Caco-2 (cell line): ENCODE data around the gene ACAA2. TPM values are rescaled to one million over a fixed set of nuclear protein-coding genes. Genes with fewer than 3 reads are reported as not detected.
"Not testable (repeated sequence)": the region's sequence is repeated elsewhere in the genome, so short reads cannot be mapped to it uniquely, and the experiment has no call there.

Source experiments
- BruUV-seq: library from RNA; stranded (reverse); fragments of 400-500 nt; replicated peaks from 2 replicates; lab custom pipeline; 2021; lab: Mats Ljungman, UMichigan
- CTCF ChIA-PET: fragments of 300-600 bp; sonication (Branson Sonifier 250); formaldehyde crosslinking; loops from one replicate; lab custom pipeline; 2022; ENCODE audit warnings: antibody characterized with exemption; lab: Charles Lee
- POLR2A ChIA-PET: fragments of 300-600 bp; sonication (Branson Sonifier 250); formaldehyde crosslinking; loops from one replicate; lab custom pipeline; 2022; ENCODE audit warnings: antibody characterized with exemption; lab: Charles Lee
- DNase-seq, 2 experiments: peaks; one replicate each; pipeline versions ENCODE4 v3.0.0 to v3.0.0-alpha.2; 2020 to 2022
- H3K27me3 ChIP-seq: replicated peaks from 2 replicates; pipeline ENCODE4 v1.6.0; 2011; ENCODE audit warnings: low read length; ENCODE audit not compliant: control insufficient read depth, insufficient read depth
- H3K36me3 ChIP-seq: 2 replicates; pipeline ENCODE4 v1.5.1; 2011; ENCODE audit warnings: low read length; ENCODE audit not compliant: control insufficient read depth, insufficient read depth
- H3K4me1 ChIP-seq: fragments of 250-450 bp; sonication (Bioruptor Pico); 2 replicates; pipeline ENCODE4 v1.5.1; 2020; ENCODE audit warnings: mild to moderate bottlenecking
- H3K4me3 ChIP-seq: 2 replicates; pipeline ENCODE4 v1.5.1; 2011; ENCODE audit warnings: low read depth, mild to moderate bottlenecking, control low read depth, low read length
- H3K9me3 ChIP-seq: fragments of 250-450 bp; sonication (Bioruptor Pico); 2 replicates; pipeline ENCODE4 v1.5.1; 2020; ENCODE audit warnings: mild to moderate bottlenecking, moderate library complexity
- H3K27ac Mint-ChIP-seq: one replicate; pipeline ENCODE4 v1.8.0; 2022; ENCODE audit warnings: mixed read lengths; ENCODE audit not compliant: unreplicated experiment
- H3K27me3 Mint-ChIP-seq: one replicate; pipeline ENCODE4 v1.8.0; 2022; ENCODE audit warnings: mixed read lengths; ENCODE audit not compliant: insufficient read depth, unreplicated experiment
- H3K36me3 Mint-ChIP-seq: one replicate; pipeline ENCODE4 v1.8.0; 2022; ENCODE audit warnings: mild to moderate bottlenecking, mixed read lengths; ENCODE audit not compliant: insufficient read depth, unreplicated experiment
- H3K4me1 Mint-ChIP-seq: one replicate; pipeline ENCODE4 v1.8.0; 2022; ENCODE audit warnings: low read depth, mixed read lengths; ENCODE audit not compliant: unreplicated experiment
- H3K4me3 Mint-ChIP-seq: one replicate; pipeline ENCODE4 v1.8.0; 2022; ENCODE audit warnings: mild to moderate bottlenecking, moderate library complexity, mixed read lengths; ENCODE audit not compliant: unreplicated experiment
- H3K9me3 Mint-ChIP-seq: one replicate; pipeline ENCODE4 v1.8.0; 2022; ENCODE audit warnings: mixed read lengths; ENCODE audit not compliant: unreplicated experiment
- intact Hi-C: fragments of 100-400 bp; cut with micrococcal nuclease; formaldehyde crosslinking; loops from one replicate; pipeline ENCODE4 v1.10.0; 2022; ENCODE audit not compliant: unreplicated experiment
- total RNA-seq: library from RNA; stranded (reverse); gene quantifications from 2 replicates; pipeline ENCODE4 v1.2.3, GENCODE V29; 2022
- TF ChIP-seq, protein P1 (sequence below), 2 experiments: fragments of 200-600 bp in 1 of 2; IDR thresholded peaks; 1 replicate in 1 of 2; 2 replicates in 1 of 2; pipeline versions ENCODE4 v1.5.1 to v1.8.0; 2011 to 2022; ENCODE audit warnings: antibody characterized with exemption in 1 of 2, control low read depth in 1 of 2, inconsistent platforms in 1 of 2, low read depth in 1 of 2, low read length in 1 of 2, mild to moderate bottlenecking in 1 of 2, moderate library complexity in 1 of 2; ENCODE audit not compliant: insufficient read depth in 1 of 2, severe bottlenecking in 1 of 2, unreplicated experiment in 1 of 2

ACAA2 gene
- total RNA-seq, 1 experiment from 2014 or later = 207 TPM

DNA sequence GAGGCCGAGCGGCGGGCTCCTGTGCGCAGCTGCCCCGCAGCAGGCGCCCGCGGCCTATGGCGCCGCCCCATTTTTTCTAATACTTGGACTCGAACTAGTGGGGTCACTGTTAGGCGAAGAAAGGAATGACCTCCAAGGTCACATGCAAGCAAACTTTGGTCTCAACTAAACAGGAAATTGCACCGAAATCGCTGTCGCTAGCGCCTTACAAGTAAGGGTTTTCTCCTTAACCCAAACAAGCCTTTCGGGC is 339 bp downstream of the ACAA2 start:
- peak overlapping the region; percentile 78 for H3K4me3 ChIP-seq
- DNase-seq = peak in 1 of 2 experiments; percentile 33
- no peaks in the 10 kb centered on the region for H3K27me3 ChIP-seq
- H3K4me1 Mint-ChIP-seq = peaks cover 32% of the 10 kb centered on the region
- TF ChIP-seq, protein P1, sequence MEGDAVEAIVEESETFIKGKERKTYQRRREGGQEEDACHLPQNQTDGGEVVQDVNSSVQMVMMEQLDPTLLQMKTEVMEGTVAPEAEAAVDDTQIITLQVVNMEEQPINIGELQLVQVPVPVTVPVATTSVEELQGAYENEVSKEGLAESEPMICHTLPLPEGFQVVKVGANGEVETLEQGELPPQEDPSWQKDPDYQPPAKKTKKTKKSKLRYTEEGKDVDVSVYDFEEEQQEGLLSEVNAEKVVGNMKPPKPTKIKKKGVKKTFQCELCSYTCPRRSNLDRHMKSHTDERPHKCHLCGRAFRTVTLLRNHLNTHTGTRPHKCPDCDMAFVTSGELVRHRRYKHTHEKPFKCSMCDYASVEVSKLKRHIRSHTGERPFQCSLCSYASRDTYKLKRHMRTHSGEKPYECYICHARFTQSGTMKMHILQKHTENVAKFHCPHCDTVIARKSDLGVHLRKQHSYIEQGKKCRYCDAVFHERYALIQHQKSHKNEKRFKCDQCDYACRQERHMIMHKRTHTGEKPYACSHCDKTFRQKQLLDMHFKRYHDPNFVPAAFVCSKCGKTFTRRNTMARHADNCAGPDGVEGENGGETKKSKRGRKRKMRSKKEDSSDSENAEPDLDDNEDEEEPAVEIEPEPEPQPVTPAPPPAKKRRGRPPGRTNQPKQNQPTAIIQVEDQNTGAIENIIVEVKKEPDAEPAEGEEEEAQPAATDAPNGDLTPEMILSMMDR (IDR thresholded peaks at IDR 0.05; ENCODE audit: insufficient read depth in 1 of 2, low read depth in 1 of 2, low read length in 1 of 2, severe bottlenecking in 1 of 2, unreplicated experiment in 1 of 2) = no peak
- H3K9me3 Mint-ChIP-seq = no peaks in the 10 kb centered on the region
- peak overlapping the region; percentile 85 for H3K4me3 Mint-ChIP-seq
- peaks cover 38% of the 10 kb centered on the region for H3K36me3 Mint-ChIP-seq
- H3K27me3 Mint-ChIP-seq = no peaks in the 10 kb centered on the region
- no peaks in the 10 kb centered on the region for H3K36me3 ChIP-seq
- intact Hi-C loops = loop anchor here (5.0 kb wide), 1 partner anchor 44 kb away; no protein-coding TSS in a partner anchor
- ChIA-PET CTCF (no interaction called here), POLR2A (no interaction called here)
- H3K9me3 ChIP-seq = no peaks in the 10 kb centered on the region
- no TSS peak for BruUV-seq
- H3K27ac Mint-ChIP-seq = peak overlapping the region; percentile 61
- peaks cover 16% of the 10 kb centered on the region; the same call in 1 of the 2 replicates for H3K4me1 ChIP-seq

DNA sequence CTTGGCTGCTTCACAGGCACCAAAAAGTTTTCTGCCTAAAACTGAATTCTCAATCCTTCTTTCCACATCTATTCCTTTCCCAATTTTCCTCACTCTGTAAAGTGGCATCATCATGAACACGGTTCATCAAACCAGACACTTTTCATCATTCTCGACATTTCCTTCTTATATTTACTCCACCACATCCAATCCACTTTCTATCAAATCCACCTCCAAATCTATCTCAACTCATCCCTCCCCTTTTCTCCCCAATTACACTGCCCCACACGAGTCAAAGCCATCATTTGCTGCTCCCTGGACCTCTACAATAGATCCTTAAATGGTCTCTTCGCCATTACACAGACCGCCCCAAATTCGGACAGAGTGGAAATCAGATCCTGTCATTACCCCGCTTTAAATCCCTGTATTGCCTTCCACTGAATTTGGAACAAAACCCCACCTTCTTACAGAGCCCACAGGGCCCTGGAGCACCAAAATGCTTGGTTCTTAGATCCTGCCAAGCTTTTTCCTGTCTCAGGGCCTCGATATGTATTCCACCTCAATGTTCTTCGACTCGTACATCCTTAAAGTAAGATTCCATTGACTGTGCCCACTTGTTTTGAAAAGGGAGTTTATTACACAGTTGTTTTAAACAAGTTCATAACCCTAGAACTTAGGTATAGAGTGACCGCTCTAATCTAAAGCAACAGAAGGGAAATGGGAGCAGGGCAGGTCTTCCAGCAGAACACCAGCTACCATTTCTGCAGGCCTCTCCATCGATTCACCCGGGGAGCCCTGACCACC is 856 bp downstream of the ACAA2 start:
- Histone ChIP-seq H3K27me3 (no peaks in the 10 kb centered on the region), H3K4me1 (peaks cover 12% of the 10 kb centered on the region; the same call in 1 of the 2 replicates), H3K9me3 (no peaks in the 10 kb centered on the region), H3K4me3 (peak overlapping the region; percentile 78), H3K36me3 (no peaks in the 10 kb centered on the region)
- Mint-ChIP-seq H3K4me1 (peaks cover 27% of the 10 kb centered on the region), H3K4me3 (peak overlapping the region; percentile 85), H3K27ac (peak overlapping the region; percentile 61), H3K36me3 (peaks cover 38% of the 10 kb centered on the region), H3K27me3 (no peaks in the 10 kb centered on the region), H3K9me3 (no peaks in the 10 kb centered on the region)
- TF ChIP-seq, protein P1 (IDR thresholded peaks at IDR 0.05; ENCODE audit: insufficient read depth in 1 of 2, low read depth in 1 of 2, low read length in 1 of 2, severe bottlenecking in 1 of 2, unreplicated experiment in 1 of 2) = no peak
- intact Hi-C loops = loop anchor here (5.0 kb wide), 1 partner anchor 45 kb away; no protein-coding TSS in a partner anchor
- CTCF ChIA-PET = interaction anchor here (1.6 to 1.8 kb wide), 2 partner anchors 46 to 48 kb away, joined by 3 to 8 read pairs; no protein-coding TSS in a partner anchor
- POLR2A ChIA-PET = no interaction called here
- BruUV-seq = no TSS peak
- DNase-seq = no peak

- no peaks in the 10 kb centered on the region for H3K36me3 ChIP-seq
- no peak for DNase-seq
- Mint-ChIP-seq H3K36me3 (peaks cover 44% of the 10 kb centered on the region), H3K9me3 (no peaks in the 10 kb centered on the region), H3K27ac (peak overlapping the region; percentile 48), H3K27me3 (no peaks in the 10 kb centered on the region), H3K4me3 (peak overlapping the region; percentile 85), H3K4me1 (peaks cover 23% of the 10 kb centered on the region)
- H3K4me1 ChIP-seq = 0 out of 2 replicates have a peak, but pooled peaks cover 7% of the 10 kb centered on the region
- intact Hi-C loops = loop anchor here (2.0 to 5.0 kb wide), 2 partner anchors 23 to 46 kb away; no protein-coding TSS in a partner anchor
- no TSS peak for BruUV-seq
- ChIA-PET POLR2A (no interaction called here), CTCF (interaction anchor here (1.6 to 1.8 kb wide), 2 partner anchors 47 to 49 kb away, joined by 3 to 8 read pairs; no protein-coding TSS in a partner anchor)
- H3K9me3 ChIP-seq = no peaks in the 10 kb centered on the region
- H3K4me3 ChIP-seq = peak overlapping the region; percentile 29
- H3K27me3 ChIP-seq = no peaks in the 10 kb centered on the region
- TF ChIP-seq, protein P1 (IDR thresholded peaks at IDR 0.05; ENCODE audit: insufficient read depth in 1 of 2, low read depth in 1 of 2, low read length in 1 of 2, severe bottlenecking in 1 of 2, unreplicated experiment in 1 of 2) = no peak
These were observed 2.0 kb downstream of the ACAA2 start for GRCh38 chr18:49811151-49811938.

DNA sequence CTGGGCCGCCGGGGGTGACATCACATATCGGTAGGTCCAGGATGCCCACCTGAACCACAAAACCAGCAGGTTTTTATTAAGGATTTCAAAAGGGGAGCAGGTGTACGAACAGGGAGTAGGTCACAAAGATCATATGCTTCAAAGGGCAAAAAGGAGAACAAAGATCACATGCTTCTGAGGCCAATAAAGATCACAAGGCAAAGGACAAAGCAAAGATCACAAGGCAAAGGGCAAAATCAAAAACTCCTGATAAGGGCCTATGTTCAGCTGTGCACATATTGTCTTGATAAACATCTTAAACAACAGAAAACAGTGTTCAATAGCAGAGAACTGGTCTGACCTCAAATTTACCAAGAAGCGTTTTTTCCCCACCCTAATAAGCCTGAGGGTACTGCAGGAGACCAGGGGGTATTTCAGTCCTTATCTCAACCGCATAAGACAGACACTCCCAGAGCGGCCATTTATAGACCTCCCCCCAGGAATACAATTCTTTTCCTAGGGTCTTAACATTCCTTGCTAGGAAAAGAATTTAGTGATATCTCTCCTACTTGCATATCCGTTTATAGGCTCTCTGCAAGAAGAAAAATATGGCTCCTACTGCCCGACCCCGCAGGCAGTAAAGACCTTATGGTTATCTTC is 4.7 kb downstream of the ACAA2 start:
- intact Hi-C loops, BruUV-seq: not testable (repeated sequence)

More for the DNA sequence above, 4.7 kb downstream of the ACAA2 start:
- H3K27me3 ChIP-seq, H3K36me3 ChIP-seq, H3K4me3 ChIP-seq, H3K4me1 ChIP-seq, H3K9me3 Mint-ChIP-seq, H3K27me3 Mint-ChIP-seq, H3K9me3 ChIP-seq, CTCF ChIA-PET, POLR2A ChIA-PET: not testable (repeated sequence)
- peaks cover 20% of the 10 kb centered on the region for H3K4me1 Mint-ChIP-seq
- peak overlapping the region; percentile 27 for H3K4me3 Mint-ChIP-seq
- peak overlapping the region; percentile 63 for H3K27ac Mint-ChIP-seq
- peak; percentile 36 to 45 for DNase-seq
- H3K36me3 Mint-ChIP-seq = peaks cover 54% of the 10 kb centered on the region
